Activated T-cell treated with anti-CD3 and anti-CD28 coated beads, Interleukin-2, amount 50 U/mL, for 72 hours (primary cell): ENCODE results near the gene PDYN. TPM values are rescaled to one million over a fixed set of nuclear protein-coding genes. Genes with fewer than 3 reads are reported as not detected.

Experiments used
- ATAC-seq, 2 donors: fragments of 150-1000 bp; cut with Tn5 transposase; replicated peaks in 1 of 2; 2 replicates each; pipeline ENCODE4 v1.10.0; 2021; ENCODE audit warnings: moderate library complexity in 2 of 2, mild to moderate bottlenecking in 1 of 2
- DNase-seq, 2 donors: peaks; one replicate each; pipeline ENCODE4 v3.0.0; 2021 to 2022; ENCODE audit warnings: mixed read lengths in 1 of 2
- H3K27ac Mint-ChIP-seq: one replicate; pipeline ENCODE4 v1.8.0; 2022; ENCODE audit warnings: mild to moderate bottlenecking, moderate library complexity, mixed read lengths
- H3K27me3 Mint-ChIP-seq: one replicate; pipeline ENCODE4 v1.8.0; 2022; ENCODE audit warnings: low read depth, mixed read lengths
- H3K36me3 Mint-ChIP-seq, 2 donors: one replicate each; pipeline ENCODE4 v1.8.0; 2022; ENCODE audit warnings: mixed read lengths in 2 of 2, mild to moderate bottlenecking in 1 of 2; ENCODE audit not compliant: insufficient read depth in 2 of 2
- H3K4me1 Mint-ChIP-seq: one replicate; pipeline ENCODE4 v1.8.0; 2022; ENCODE audit warnings: low read depth, mixed read lengths
- H3K4me3 Mint-ChIP-seq, 2 donors: one replicate each; pipeline ENCODE4 v1.8.0; 2022; ENCODE audit warnings: mild to moderate bottlenecking in 2 of 2, mixed read lengths in 2 of 2, moderate library complexity in 2 of 2
- H3K9me3 Mint-ChIP-seq, 2 donors: one replicate each; pipeline ENCODE4 v1.8.0; 2022; ENCODE audit warnings: mixed read lengths in 2 of 2
- total RNA-seq, 2 donors: library from RNA; stranded (reverse); gene quantifications; one replicate each; pipeline ENCODE4 v1.2.3, GENCODE V29; 2022

PDYN gene
- total RNA-seq, 2 donors from 2014 or later = not detected

DNA sequence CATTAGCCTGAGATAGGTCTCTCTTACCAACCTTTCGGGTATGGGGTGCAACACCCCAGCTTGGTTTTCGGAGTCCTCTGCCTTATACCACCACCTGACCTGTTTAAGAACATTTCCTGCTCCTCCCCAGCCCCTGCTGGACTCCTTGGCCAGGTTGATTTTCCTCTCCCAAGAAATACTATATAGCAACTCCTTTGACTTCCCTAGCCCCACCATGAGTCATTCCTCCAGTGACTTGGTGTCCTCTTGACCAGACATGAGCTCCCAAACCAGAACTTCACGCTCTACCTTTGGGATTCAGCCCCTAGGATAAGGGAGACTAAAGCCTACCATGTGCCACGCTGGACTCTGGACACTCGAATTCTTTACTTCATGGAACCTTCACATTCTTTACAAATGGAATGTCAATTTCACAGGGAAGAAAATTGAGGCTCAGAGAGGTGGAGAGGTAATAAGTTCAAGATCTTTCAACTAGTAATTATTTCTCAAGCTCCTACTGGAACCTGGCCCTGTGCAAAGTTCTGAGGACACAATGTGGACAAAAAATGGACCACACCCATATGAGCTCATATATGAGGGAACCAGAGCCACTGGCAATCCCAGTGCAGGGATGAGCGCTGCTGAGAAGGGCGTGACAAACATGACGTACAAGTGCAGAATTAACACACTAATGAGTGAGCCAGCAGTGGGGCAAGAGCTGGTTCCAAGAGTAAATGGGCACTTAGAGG lies 50.4 kb downstream of the PDYN start:
- no peak for ATAC-seq
- H3K27me3 Mint-ChIP-seq = peaks cover 36% of the 10 kb centered on the region
- H3K9me3 Mint-ChIP-seq = no peaks in the 10 kb centered on the region
- H3K4me1 Mint-ChIP-seq = no peaks in the 10 kb centered on the region
- no peak for DNase-seq
- H3K4me3 Mint-ChIP-seq = no peak overlapping the region
- no peak overlapping the region for H3K27ac Mint-ChIP-seq
- no peaks in the 10 kb centered on the region for H3K36me3 Mint-ChIP-seq

DNA sequence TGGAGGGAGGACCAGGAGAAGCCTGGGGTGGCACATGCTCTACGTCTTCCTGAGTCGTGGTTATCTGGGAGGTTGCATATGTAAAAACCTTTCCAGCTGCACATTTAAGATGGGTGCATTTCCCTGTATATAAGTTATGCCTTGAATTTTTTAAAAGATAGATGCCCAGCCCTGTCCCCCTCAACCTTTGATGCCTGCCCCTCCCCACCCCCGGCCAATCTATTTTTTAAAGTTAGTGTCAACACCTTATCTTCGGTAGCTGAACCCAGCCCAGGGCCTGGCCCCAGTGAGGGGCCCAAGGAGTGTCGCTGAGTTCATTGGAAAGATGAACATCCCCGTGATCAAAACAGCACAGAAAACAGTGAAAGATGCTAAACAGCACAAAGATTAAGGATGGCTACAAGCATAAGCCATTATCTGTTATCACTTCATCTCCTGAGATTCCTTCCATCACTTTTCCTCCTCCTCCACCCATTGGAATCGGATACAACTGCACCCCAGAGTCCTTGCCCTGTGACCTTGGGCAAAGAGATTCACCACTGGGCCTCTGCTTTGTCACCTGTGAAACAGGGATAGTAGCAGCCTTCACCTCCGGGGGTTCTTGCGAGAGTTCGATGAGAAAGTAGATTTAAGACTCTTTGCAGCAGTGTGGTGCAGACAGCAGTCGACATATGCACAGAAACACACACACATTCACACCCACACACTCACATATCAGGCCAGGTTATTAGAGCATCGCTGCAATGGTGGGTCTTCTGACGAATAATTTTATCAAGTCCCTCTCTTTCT lies 51.2 kb downstream of the PDYN start:
- ATAC-seq (no peak), DNase-seq (no peak)
- H3K27ac Mint-ChIP-seq = no peak overlapping the region
- H3K9me3 Mint-ChIP-seq = no peaks in the 10 kb centered on the region
- H3K36me3 Mint-ChIP-seq = no peaks in the 10 kb centered on the region
- H3K4me3 Mint-ChIP-seq = no peak overlapping the region
- H3K27me3 Mint-ChIP-seq = peaks cover 29% of the 10 kb centered on the region
- H3K4me1 Mint-ChIP-seq = no peaks in the 10 kb centered on the region

DNA sequence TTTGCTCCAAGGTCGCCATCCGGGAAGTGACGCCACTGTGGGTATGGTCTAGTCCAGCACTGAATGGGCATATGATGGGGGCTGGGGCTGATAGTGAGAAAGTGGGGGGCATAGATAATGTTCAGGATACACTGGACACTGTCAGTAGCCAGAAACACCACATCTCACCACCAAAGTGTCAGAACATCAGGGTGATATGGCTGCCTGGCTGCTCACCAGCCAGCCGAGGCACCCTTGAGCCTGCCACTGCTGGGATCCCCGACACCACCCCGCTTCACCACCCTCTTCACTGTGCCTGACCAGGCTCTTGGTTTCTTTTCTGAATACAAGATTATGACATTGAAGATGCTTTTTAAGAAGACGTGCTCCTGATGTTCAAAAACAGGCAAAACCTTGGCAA lies 51.8 kb downstream of the PDYN start:
- ATAC-seq = no peak
- no peaks in the 10 kb centered on the region for H3K9me3 Mint-ChIP-seq
- no peaks in the 10 kb centered on the region for H3K36me3 Mint-ChIP-seq
- no peak for DNase-seq
- no peak overlapping the region for H3K27ac Mint-ChIP-seq
- no peak overlapping the region for H3K4me3 Mint-ChIP-seq
- H3K27me3 Mint-ChIP-seq = peaks cover 26% of the 10 kb centered on the region
- H3K4me1 Mint-ChIP-seq = no peaks in the 10 kb centered on the region

DNA sequence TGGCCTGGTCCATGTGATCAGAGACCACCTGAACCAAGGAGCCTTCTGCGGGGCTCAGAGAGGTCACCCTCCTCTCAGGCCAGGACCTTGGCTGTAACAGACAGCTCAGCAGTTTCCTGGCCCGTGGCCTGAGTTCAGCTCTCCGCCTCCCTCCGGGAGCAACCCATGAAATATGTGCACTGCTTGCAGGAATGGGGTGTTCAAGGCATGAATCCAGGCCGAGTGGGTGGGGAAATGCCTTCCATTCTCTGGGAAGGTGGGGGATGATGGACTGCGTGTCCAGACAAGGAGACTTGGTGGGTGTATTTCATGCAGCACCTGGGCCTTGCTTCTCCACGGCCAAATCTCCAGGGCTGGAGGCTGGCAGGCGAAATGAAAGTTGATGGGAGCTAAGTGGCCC lies 52.6 kb downstream of the PDYN start:
- Mint-ChIP-seq H3K4me3 (no peak overlapping the region), H3K36me3 (no peaks in the 10 kb centered on the region), H3K9me3 (no peaks in the 10 kb centered on the region), H3K4me1 (no peaks in the 10 kb centered on the region), H3K27ac (no peak overlapping the region), H3K27me3 (peaks cover 27% of the 10 kb centered on the region)
- no peak for DNase-seq
- ATAC-seq = no peak

DNA sequence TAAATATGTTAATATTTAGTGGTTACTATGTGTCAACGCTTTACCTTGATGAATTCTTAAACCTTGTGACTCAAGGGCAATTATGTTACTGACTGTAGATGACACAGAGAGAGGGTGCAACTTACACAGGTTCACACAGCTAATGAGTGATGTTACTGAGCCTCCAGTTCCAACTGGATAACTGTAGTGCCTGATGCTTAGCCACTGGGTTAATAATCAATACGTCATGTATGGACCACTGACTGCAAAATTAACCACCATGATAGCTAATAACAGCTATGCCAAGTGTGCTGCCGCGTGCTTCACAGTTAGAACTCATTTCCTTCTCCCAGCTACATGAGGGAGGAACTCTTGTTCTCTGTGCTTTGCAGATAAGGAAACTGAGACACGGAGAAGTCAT lies 53.3 kb downstream of the PDYN start:
- no peaks in the 10 kb centered on the region for H3K4me1 Mint-ChIP-seq
- H3K4me3 Mint-ChIP-seq = no peak overlapping the region
- no peak overlapping the region for H3K27ac Mint-ChIP-seq
- no peaks in the 10 kb centered on the region for H3K36me3 Mint-ChIP-seq
- ATAC-seq (no peak), DNase-seq (no peak)
- H3K27me3 Mint-ChIP-seq = peaks cover 27% of the 10 kb centered on the region
- no peaks in the 10 kb centered on the region for H3K9me3 Mint-ChIP-seq

DNA sequence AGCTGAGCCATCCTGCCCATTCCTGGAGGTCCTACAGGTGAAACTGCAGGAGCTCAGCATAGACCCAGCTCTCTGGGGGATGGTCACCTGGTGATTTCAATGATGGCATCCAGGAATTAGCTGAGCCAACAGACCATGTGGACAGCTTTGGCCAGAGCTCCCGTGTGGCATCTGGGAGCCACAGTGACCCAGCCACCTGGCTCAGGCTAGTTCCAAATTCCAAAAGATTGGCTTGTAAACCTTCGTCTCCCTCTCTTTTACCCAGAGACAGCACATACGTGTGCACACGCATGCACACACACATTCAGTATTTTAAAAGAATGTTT lies 54.6 kb downstream of the PDYN start:
- no peaks in the 10 kb centered on the region for H3K36me3 Mint-ChIP-seq
- H3K4me1 Mint-ChIP-seq = no peaks in the 10 kb centered on the region
- H3K27me3 Mint-ChIP-seq = peaks cover 27% of the 10 kb centered on the region
- no peak for ATAC-seq
- H3K27ac Mint-ChIP-seq = no peak overlapping the region
- no peak for DNase-seq
- H3K9me3 Mint-ChIP-seq = no peaks in the 10 kb centered on the region
- H3K4me3 Mint-ChIP-seq = no peak overlapping the region

DNA sequence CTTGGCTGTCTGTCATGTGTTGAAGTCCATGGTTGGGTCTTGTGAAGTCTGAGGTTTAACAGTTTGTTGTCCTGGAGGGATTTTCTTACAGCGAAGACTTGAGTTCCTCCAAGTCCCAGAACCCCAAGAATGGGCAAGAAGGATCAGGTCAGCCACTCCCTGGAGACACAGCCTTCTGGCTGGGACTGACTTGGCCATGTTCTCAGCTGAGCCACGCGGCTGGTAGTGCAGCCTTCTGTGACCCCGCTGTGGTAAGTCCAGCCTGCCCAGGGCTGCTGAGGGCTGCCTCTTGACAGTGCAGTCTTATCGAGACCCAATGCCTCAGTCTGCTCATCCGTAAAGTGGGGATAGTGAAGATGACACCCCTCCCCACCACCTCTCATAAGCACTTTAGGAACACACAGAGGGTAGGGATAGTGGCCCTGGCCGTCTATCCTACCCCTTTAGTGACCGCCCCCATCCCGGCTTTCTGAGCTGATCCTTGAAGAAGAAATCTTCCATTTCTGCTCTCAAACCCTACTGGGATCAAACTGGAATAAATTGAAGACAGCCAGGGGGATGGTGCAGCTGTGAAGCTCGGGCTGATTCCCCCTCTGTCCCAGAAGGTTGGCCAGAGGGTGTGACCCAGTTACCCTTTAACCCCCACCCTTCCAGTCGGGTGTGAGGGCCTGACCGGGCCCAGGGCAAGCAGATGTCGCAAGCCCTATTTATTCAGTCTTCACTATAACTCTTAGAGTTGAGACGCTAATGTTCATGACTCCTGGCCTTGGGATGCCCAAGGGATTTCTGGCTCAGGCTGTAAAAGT lies 55.2 kb downstream of the PDYN start:
- Mint-ChIP-seq H3K4me1 (no peaks in the 10 kb centered on the region), H3K9me3 (no peaks in the 10 kb centered on the region), H3K36me3 (no peaks in the 10 kb centered on the region), H3K4me3 (no peak overlapping the region), H3K27me3 (peaks cover 24% of the 10 kb centered on the region), H3K27ac (no peak overlapping the region)
- DNase-seq = no peak
- no peak for ATAC-seq

DNA sequence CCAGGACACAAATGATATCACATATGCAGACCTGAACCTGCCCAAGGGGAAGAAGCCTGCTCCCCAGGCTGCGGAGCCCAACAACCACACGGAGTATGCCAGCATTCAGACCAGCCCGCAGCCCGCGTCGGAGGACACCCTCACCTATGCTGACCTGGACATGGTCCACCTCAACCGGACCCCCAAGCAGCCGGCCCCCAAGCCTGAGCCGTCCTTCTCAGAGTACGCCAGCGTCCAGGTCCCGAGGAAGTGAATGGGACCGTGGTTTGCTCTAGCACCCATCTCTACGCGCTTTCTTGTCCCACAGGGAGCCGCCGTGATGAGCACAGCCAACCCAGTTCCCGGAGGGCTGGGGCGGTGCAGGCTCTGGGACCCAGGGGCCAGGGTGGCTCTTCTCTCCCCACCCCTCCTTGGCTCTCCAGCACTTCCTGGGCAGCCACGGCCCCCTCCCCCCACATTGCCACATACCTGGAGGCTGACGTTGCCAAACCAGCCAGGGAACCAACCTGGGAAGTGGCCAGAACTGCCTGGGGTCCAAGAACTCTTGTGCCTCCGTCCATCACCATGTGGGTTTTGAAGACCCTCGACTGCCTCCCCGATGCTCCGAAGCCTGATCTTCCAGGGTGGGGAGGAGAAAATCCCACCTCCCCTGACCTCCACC lies 56.4 kb downstream of the PDYN start:
- no peak overlapping the region for H3K4me3 Mint-ChIP-seq
- ATAC-seq (no peak), DNase-seq (no peak)
- no peak overlapping the region for H3K27ac Mint-ChIP-seq
- H3K9me3 Mint-ChIP-seq = no peaks in the 10 kb centered on the region
- no peaks in the 10 kb centered on the region for H3K4me1 Mint-ChIP-seq
- H3K36me3 Mint-ChIP-seq = no peaks in the 10 kb centered on the region
- peaks cover 19% of the 10 kb centered on the region for H3K27me3 Mint-ChIP-seq

DNA sequence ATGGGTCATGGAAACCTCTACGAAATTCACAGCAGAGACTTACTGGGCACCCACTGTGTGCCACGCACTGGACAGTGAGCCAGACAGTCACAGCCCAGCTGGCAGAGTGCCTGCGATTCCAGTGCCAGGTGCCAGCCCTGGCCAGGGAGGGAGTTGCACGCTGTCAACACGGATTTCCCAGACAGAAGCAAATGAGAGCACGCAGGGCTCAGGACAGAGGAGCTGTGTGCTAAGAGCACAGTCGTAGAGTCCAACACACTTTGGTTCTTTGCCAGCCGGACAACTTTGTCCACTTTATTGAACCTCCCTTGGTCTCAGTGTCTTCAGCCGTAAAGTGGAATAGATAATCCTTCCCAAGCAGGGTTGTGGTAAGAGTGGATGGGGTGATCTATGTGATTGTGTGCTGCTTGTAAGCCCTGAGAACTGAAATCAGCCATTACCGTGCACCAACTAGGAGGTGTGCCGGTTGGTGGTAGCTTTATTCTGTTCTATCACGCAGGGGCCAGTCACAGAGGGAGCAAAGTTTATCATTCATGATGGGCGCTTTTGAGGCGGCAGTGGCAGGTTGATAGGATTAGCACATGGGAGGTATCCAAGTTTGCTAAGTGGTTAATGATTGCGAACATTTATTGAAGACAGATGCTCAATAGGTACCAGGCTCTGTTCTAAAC lies 58.0 kb downstream of the PDYN start:
- Mint-ChIP-seq H3K27me3 (peaks cover 26% of the 10 kb centered on the region), H3K4me3 (no peak overlapping the region), H3K4me1 (no peaks in the 10 kb centered on the region), H3K27ac (no peak overlapping the region), H3K9me3 (no peaks in the 10 kb centered on the region), H3K36me3 (no peaks in the 10 kb centered on the region)
- ATAC-seq = no peak
- no peak for DNase-seq

DNA sequence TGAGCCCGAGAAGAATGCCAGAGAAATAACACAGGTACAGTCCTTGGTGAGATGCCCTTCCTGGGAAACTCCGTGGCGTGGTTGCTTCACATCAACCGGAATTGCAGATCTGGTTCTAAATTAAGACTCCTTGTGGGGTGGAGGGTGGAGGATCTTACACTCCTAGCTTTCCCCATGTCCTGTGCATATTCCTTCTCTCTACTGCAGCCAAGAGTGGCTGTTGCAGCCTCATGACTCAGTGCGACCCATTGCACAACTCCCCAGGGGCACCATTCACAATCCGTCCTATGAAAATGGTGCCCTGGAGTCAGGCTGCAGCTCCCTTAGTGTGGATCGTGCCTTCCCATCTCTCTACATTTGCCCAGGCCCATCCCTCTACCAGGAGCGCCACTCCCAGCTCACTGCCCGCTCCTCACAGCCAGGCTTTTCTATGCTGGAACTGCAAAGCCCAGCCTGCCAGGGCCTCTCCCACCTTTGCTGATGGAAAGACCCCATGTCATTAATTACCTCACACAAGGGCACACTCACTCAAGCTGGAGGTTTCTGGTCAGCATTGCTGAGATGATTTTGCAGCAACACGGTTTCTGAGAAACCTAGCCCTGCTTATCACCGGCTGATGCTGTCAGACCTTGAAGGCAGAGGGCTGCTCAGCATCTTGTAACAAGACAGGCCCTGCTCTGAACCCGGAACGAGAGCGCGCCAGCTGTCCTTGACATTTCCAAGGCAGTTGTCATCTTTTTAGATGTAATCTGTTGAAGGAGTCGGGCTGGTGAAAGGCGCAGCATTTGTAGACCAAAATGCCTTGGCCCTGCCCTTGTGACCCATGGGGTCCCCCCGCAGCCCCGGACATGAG lies 58.9 kb downstream of the PDYN start:
- Mint-ChIP-seq H3K27ac (no peak overlapping the region), H3K9me3 (no peaks in the 10 kb centered on the region), H3K4me1 (no peaks in the 10 kb centered on the region), H3K27me3 (peaks cover 26% of the 10 kb centered on the region), H3K4me3 (no peak overlapping the region), H3K36me3 (no peaks in the 10 kb centered on the region)
- ATAC-seq = no peak
- DNase-seq = no peak

DNA sequence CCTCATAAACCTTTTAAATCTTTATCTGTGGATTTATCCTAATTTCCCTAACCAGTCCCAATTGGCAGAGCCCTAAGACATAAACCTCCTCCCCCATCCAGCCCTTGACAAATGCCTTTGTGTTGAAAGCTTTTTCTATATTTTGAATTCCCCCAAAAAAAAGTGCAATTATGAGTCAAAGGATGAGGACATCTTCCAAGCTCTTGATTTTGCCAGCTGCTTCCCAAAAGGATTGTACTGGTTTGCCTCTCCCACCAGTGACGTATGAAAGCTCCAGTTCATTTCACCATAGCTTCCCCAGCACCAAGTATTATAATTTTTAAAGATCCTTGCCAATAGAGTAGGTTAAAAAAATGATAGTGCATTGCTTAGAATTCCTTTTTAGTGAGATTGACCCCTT lies 59.7 kb downstream of the PDYN start:
- ATAC-seq = no peak
- H3K27me3 Mint-ChIP-seq = peaks cover 30% of the 10 kb centered on the region
- no peak for DNase-seq
- no peaks in the 10 kb centered on the region for H3K9me3 Mint-ChIP-seq
- no peaks in the 10 kb centered on the region for H3K4me1 Mint-ChIP-seq
- H3K27ac Mint-ChIP-seq = no peak overlapping the region
- no peak overlapping the region for H3K4me3 Mint-ChIP-seq
- H3K36me3 Mint-ChIP-seq = no peaks in the 10 kb centered on the region

DNA sequence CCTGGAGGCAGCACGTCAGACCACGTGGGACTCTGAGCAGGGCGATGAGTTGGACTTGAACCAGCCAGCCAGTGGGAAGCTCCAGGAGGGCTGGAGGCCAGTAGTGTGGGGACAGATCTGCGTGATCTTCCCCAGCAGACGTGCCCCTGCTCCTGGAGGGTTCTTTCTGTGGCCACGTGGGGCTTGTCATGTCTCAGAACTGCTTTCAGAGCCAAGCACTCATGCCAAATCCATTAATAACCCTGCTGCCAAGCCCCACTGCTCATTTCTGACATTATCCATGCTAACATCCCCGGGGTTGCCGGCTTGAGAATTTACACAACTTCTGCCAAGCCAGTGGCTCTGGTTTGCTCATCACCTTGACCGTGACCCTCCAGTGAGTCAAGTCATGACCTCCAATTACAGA lies 60.4 kb downstream of the PDYN start:
- Mint-ChIP-seq H3K4me3 (no peak overlapping the region), H3K9me3 (no peaks in the 10 kb centered on the region), H3K36me3 (no peaks in the 10 kb centered on the region), H3K27ac (no peak overlapping the region), H3K27me3 (peaks cover 36% of the 10 kb centered on the region), H3K4me1 (no peaks in the 10 kb centered on the region)
- no peak for DNase-seq
- no peak for ATAC-seq
